KMS-11 (cell line): Measurements from ENCODE around the gene ATP6V0D1.

Experiments used
- H2AFZ ChIP-seq: fragments of 200-600 bp; sonication (generic); 2 replicates; pipeline ENCODE4 v1.6.1; 2016; ENCODE audit warnings: antibody characterized with exemption, mixed run types, low read depth
- H3K27ac ChIP-seq: fragments of 200-600 bp; sonication (generic); 2 replicates; pipeline ENCODE4 v1.6.1; 2016; ENCODE audit warnings: mild to moderate bottlenecking, mixed run types
- H3K27me3 ChIP-seq: fragments of 200-600 bp; sonication (generic); 2 replicates; pipeline ENCODE4 v1.6.1; 2017; ENCODE audit warnings: mild to moderate bottlenecking, low read depth, mixed run types, moderate library complexity; ENCODE audit not compliant: insufficient read depth
- H3K36me3 ChIP-seq: fragments of 200-600 bp; sonication (generic); 2 replicates; pipeline ENCODE4 v1.6.1; 2017; ENCODE audit warnings: mild to moderate bottlenecking, mixed run types; ENCODE audit not compliant: insufficient read depth
- H3K4me1 ChIP-seq: fragments of 200-600 bp; sonication (generic); 2 replicates; pipeline ENCODE4 v1.6.1; 2016; ENCODE audit warnings: mild to moderate bottlenecking, low read depth, mixed run types; ENCODE audit not compliant: poor library complexity, severe bottlenecking
- H3K4me2 ChIP-seq: fragments of 200-600 bp; sonication (generic); 2 replicates; pipeline ENCODE4 v1.7.0; 2016; ENCODE audit warnings: mild to moderate bottlenecking, mixed run types
- H3K4me3 ChIP-seq: fragments of 200-600 bp; sonication (generic); IDR thresholded peaks from 2 replicates; pipeline ENCODE4 v1.6.1; 2017; ENCODE audit warnings: low read depth, low read length, mixed read lengths; ENCODE audit not compliant: insufficient read depth
- H3K79me2 ChIP-seq: fragments of 200-600 bp; sonication (generic); 2 replicates; pipeline ENCODE4 v1.6.1; 2016; ENCODE audit warnings: low read depth, mixed run types; ENCODE audit not compliant: insufficient read depth
- H3K9ac ChIP-seq: fragments of 200-600 bp; sonication (generic); 2 replicates; pipeline ENCODE4 v1.6.1; 2016; ENCODE audit warnings: mild to moderate bottlenecking, mixed run types
- H4K20me1 ChIP-seq: fragments of 200-600 bp; sonication (generic); 2 replicates; pipeline ENCODE4 v1.6.1; 2016; ENCODE audit warnings: mild to moderate bottlenecking, mixed run types; ENCODE audit not compliant: insufficient read depth
- CTCF ChIP-seq: fragments of 200-600 bp; sonication (generic); conservative IDR thresholded peaks from 2 replicates; pipeline ENCODE4 v1.6.1; 2017; ENCODE audit warnings: low read depth, mild to moderate bottlenecking, antibody characterized with exemption, low read length, moderate library complexity, mixed read lengths

Gene ATP6V0D1

GRCh38 chr16:67438824-67439393, 42.0 kb downstream of the ATP6V0D1 start:
- TF ChIP-seq CTCF = no peak
- H4K20me1 ChIP-seq = no peaks in the 10 kb centered on the region
- no peak overlapping the region for H2AFZ ChIP-seq
- H3K36me3 ChIP-seq = no peaks in the 10 kb centered on the region
- H3K27me3 ChIP-seq = no peaks in the 10 kb centered on the region
- no peak overlapping the region for H3K27ac ChIP-seq
- H3K4me2 ChIP-seq = no peak overlapping the region
- no peak overlapping the region for H3K4me3 ChIP-seq
- peaks cover 9% of the 10 kb centered on the region for H3K4me1 ChIP-seq
- H3K9ac ChIP-seq = no peak overlapping the region
- no peaks in the 10 kb centered on the region for H3K79me2 ChIP-seq

GRCh38 chr16:67438098-67438791, 42.7 kb downstream of the ATP6V0D1 start:
- no peak overlapping the region for H3K4me3 ChIP-seq
- H3K27ac ChIP-seq = no peak overlapping the region
- H2AFZ ChIP-seq = no peak overlapping the region
- TF ChIP-seq CTCF = no peak
- peaks cover 9% of the 10 kb centered on the region for H3K4me1 ChIP-seq
- H3K4me2 ChIP-seq = no peak overlapping the region
- H3K79me2 ChIP-seq = no peaks in the 10 kb centered on the region
- no peaks in the 10 kb centered on the region for H4K20me1 ChIP-seq
- no peaks in the 10 kb centered on the region for H3K27me3 ChIP-seq
- no peak overlapping the region for H3K9ac ChIP-seq
- no peaks in the 10 kb centered on the region for H3K36me3 ChIP-seq

- Histone ChIP-seq H3K4me3 (no peak overlapping the region), H3K27ac (no peak overlapping the region), H3K36me3 (no peaks in the 10 kb centered on the region), H3K79me2 (no peaks in the 10 kb centered on the region), H4K20me1 (no peaks in the 10 kb centered on the region), H3K4me2 (no peak overlapping the region), H3K27me3 (no peaks in the 10 kb centered on the region), H2AFZ (no peak overlapping the region), H3K4me1 (peaks cover 9% of the 10 kb centered on the region), H3K9ac (no peak overlapping the region)
- TF ChIP-seq CTCF = no peak
Measured at GRCh38 chr16:67437513-67437912, 43.4 kb downstream of the ATP6V0D1 start.

- Histone ChIP-seq H3K27me3 (peaks cover 3% of the 10 kb centered on the region; the same call in 1 of the 2 replicates), H3K27ac (no peak overlapping the region), H2AFZ (no peak overlapping the region), H3K9ac (no peak overlapping the region), H3K36me3 (no peaks in the 10 kb centered on the region), H3K4me2 (no peak overlapping the region), H3K4me3 (no peak overlapping the region), H4K20me1 (no peaks in the 10 kb centered on the region), H3K79me2 (no peaks in the 10 kb centered on the region), H3K4me1 (peaks cover 9% of the 10 kb centered on the region)
- TF ChIP-seq CTCF = no peak
Measured at GRCh38 chr16:67436640-67437193, 44.2 kb downstream of the ATP6V0D1 start.
